ENCODE data around the gene MMP11. TPM values are rescaled to one million over a fixed set of nuclear protein-coding genes. Genes with fewer than 3 reads are reported as not detected.
A peak's percentile ranks its signal among the peaks of the same experiment; 100 is the strongest.

Gene MMP11
- total RNA-seq, 1 experiment from 2014 or later = 12.8 TPM

DNA sequence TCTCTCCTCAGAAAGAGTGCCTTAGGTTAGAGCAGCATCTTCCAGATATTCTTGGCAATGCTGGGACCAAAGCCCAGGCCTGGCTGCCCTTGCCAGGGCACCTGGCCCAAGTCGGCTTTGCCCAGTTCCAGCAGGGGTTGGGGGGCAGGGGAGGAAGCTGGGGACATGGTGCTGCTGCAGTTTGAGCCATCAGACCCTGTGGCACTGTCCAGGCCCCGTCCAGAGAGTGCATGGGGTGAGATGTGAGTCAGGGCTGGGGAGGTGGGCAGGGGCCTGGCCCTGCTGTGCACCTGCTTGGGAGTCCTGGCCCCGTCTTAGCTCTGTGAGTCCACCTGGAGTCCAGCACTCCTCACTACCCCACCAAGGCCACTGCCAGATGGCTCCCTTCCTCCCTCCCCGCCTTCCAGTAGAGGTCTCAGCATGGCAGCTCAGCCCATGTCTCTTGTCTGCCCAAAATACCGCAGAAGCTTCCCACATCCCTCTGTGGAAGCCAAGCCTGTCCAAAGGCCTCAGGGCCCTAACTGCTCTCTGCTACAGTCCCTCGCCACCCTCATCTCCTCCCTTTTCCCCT is 49.5 kb downstream of the MMP11 start:
- Histone ChIP-seq H3K4me3 (ENCODE audit: insufficient read depth, low read depth, low read length) (no peak overlapping the region), H3K36me3 (replicated peaks; ENCODE audit: control insufficient read depth, insufficient read depth, low read length) (peaks cover 53% of the 10 kb centered on the region), H3K27me3 (ENCODE audit: control insufficient read depth, insufficient read depth, low read length) (no peaks in the 10 kb centered on the region)
- DNase-seq = no peak

DNA sequence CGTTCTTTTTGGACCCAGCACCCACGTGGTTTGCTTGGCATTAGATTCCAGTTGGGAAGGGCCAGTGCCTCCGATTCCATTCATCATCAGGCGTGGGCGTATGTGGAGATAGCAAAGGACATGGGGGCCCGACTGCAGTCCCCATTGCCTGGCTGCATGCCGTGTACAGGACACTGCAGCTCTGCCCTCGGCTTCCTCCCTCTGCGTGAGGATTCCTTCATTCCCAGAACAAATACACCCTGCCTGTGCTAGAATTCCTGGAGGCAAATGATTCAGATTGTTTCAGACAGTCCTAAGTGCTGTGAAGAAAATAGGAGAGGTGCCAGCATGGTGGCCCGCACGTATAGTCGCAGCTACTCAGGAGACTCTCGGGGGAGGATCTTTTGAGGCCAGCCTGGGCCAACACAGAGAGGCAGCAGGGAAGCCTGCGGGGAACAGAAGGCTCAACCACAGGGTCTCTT is 50.7 kb downstream of the MMP11 start:
- DNase-seq = no peak
- H3K27me3 ChIP-seq (ENCODE audit: control insufficient read depth, insufficient read depth, low read length) = no peaks in the 10 kb centered on the region
- H3K4me3 ChIP-seq (ENCODE audit: insufficient read depth, low read depth, low read length) = no peak overlapping the region
- H3K36me3 ChIP-seq (replicated peaks; ENCODE audit: control insufficient read depth, insufficient read depth, low read length) = peaks cover 54% of the 10 kb centered on the region

DNA sequence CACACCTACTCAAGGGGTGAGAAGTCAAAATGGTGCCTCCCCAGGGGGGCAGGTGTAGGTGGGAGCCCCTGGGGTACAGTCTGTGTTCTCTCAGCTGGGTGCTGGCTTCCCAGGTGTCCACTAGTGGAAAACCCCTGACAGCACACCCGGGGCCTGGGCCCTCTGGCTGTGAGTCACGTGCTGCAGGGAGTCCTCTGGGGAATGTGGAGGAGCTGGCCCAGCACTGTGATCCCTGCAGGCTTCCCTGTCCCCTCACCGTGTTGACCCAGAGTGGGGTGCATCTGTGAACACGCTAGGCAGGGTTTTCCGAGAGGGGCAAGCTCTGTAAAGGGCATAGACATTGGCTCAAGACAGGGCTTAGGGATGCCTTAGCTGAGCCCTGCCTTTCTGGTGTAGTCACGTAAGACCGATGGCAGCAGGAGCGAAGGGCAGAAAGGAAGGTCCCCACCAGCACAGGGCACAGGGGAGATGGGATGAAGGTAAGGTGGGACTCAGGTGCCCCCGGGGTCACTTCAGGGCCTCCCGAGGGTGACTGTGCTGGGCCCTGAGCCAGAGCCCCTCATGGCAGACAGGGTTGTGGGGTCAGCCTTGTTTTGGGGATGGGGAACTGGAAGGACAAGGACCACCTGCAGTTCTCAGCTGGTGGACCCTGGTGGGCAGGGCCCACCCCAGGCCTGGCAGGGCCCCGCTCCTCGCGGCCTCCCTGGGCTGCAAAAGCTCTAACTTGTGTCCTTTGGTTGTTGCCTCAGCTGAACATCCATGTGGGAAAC is 52.0 kb downstream of the MMP11 start:
- DNase-seq = no peak
- no peak overlapping the region for H3K4me3 ChIP-seq (ENCODE audit: insufficient read depth, low read depth, low read length)
- peaks cover 55% of the 10 kb centered on the region for H3K36me3 ChIP-seq (replicated peaks; ENCODE audit: control insufficient read depth, insufficient read depth, low read length)
- no peaks in the 10 kb centered on the region for H3K27me3 ChIP-seq (ENCODE audit: control insufficient read depth, insufficient read depth, low read length)

DNA sequence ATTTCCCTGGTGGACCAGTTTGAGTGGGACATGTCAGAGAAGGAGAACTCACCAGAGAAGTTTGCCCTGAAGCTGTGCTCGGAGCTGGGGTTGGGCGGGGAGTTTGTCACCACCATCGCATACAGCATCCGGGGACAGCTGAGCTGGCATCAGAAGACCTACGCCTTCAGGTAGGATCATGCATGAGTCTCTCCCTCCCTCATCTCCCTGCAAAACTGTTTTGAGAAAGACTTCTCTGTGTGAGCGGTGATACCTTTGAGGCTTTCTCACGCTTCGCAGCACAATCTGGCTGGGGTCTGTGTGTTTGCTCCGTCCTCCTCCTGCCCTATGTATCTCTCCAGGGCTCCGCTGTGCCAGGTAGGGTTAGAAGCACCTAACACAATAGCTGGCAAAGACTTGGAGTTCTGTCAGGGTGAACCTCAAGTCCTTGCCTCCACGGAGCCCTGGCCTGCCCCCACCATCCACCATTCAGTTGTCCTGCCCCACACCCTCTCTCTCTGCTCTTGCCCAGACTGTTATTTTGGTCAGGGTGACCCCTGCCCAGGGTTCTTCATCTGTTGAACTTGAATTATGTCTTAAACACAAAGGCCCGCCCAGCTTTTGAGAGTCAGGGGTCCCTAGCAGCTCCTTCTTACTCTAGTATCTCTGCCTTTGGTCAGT is 52.7 kb downstream of the MMP11 start:
- no peak for DNase-seq
- Histone ChIP-seq H3K27me3 (ENCODE audit: control insufficient read depth, insufficient read depth, low read length) (no peaks in the 10 kb centered on the region), H3K36me3 (replicated peaks; ENCODE audit: control insufficient read depth, insufficient read depth, low read length) (peaks cover 55% of the 10 kb centered on the region), H3K4me3 (ENCODE audit: insufficient read depth, low read depth, low read length) (no peak overlapping the region)

DNA sequence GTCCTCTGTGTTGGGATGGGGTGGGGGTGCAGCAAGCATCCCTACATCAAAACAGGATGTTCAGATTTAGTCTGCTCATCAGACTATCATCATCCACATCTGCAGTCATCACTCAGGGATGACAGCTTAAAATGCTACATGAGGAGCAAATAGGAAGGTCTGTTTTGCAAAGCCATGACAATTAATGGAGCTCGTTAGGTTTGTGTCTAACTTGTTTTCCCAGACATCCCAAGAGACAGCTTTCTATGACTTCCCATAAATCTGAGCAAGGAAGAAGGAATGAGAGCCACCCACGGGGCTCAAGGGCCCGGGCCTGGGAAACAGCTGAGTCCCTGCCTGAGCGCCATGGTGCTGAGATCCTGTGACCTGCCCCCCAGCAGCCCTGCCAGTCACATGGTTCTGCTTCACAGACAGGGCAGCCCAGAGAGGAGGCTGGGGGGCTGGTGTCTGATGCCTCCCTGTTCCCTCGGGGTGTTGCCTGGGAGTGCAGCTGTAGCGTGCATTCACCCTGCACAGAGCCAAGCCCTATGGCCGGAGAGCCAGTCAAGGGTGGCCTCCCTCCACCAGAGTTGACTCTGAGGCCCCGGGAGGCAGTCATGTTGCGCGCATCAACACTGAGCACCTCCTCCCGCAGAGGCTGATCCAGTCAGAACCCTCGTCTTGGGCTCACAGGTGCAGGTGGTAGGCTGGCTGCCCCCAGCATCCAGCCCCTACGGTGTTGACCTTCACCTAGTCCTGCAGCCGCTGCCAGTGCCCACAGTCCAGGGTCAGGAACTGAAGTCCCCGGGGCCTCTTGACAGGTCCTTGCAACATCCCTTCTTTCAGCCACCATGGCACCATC is 54.1 kb downstream of the MMP11 start:
- H3K4me3 ChIP-seq (ENCODE audit: insufficient read depth, low read depth, low read length) = no peak overlapping the region
- no peak for DNase-seq
- peaks cover 50% of the 10 kb centered on the region for H3K36me3 ChIP-seq (replicated peaks; ENCODE audit: control insufficient read depth, insufficient read depth, low read length)
- no peaks in the 10 kb centered on the region for H3K27me3 ChIP-seq (ENCODE audit: control insufficient read depth, insufficient read depth, low read length)

DNA sequence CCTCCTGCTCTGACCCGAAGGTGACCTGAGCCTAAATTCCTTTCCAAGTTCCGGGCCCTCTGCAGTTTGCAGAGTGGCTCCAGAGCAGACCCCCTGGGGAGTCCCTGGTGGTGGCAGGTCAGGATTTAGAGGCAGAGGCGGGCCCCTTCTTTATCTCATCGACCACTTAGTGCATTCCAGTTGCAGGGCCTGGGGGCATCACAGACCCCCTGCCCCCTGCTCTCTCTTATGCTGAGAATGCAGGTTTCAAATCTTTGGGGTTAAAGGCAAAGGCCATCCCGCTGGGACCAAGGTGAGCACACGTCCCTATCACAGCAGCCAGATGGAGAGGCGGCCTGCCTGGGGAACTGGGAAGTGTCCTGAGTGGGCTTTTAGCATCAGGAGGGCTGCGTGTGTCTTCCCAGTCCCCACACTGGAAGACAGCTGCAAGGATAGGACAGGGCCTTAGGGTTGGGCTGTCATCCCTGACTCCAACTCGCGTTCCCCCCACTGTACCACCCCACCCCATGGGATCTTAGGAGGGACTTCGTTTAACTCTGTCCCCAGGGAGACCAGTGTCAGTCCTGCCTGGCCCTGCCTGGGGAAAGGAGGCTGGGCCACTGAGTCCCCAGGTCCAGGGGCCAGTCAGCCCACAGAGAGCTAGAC is 54.8 kb downstream of the MMP11 start:
- DNase-seq = peak; percentile 8
- no peak overlapping the region for H3K4me3 ChIP-seq (ENCODE audit: insufficient read depth, low read depth, low read length)
- no peaks in the 10 kb centered on the region for H3K27me3 ChIP-seq (ENCODE audit: control insufficient read depth, insufficient read depth, low read length)
- H3K36me3 ChIP-seq (replicated peaks; ENCODE audit: control insufficient read depth, insufficient read depth, low read length) = peaks cover 44% of the 10 kb centered on the region

DNA sequence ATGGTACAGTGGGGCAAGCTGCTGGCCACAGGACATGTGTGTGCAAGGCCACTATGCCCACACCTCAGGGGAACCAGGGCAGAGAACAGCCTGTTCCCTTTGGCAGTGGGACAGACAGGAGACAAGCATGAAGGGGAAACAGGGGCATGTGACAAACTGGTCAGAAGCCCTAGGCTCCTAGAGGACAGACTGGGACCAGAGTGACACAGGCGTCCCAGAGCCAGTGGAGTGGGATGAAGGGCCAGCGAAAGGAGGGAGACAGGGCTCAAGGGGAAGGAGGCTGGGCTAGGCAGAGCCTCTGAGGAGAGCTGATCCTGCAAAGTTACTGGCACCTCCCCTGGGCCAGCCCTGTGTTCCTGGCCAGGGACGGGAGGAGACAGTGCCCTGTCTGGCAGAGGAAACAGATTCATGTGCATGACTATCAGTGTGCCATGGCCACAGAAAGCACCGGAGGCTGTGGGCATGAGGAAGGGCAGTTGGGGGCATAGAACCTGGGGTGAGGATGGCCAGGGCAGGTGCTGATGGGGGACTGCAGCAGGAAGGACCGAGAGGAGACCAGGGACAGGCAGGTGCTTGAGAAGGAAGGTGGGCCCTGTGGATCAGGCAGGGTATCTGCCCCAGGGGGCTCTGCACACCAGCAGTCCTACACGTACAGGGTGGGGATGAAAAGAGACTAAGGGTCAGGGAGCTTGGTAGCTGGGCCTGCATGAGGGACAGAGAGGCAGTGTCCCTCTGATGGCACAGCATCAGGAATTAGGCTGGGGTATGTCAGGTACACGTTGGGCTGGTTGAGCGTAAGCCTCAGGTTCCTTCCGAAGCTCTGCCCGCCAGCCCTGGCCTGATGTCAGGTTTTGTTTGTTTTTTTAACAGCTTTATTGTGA is 56.4 kb downstream of the MMP11 start:
- H3K27me3 ChIP-seq (ENCODE audit: control insufficient read depth, insufficient read depth, low read length) = no peaks in the 10 kb centered on the region
- no peak overlapping the region for H3K4me3 ChIP-seq (ENCODE audit: insufficient read depth, low read depth, low read length)
- DNase-seq = peak; percentile 11
- peaks cover 39% of the 10 kb centered on the region for H3K36me3 ChIP-seq (replicated peaks; ENCODE audit: control insufficient read depth, insufficient read depth, low read length)

DNA sequence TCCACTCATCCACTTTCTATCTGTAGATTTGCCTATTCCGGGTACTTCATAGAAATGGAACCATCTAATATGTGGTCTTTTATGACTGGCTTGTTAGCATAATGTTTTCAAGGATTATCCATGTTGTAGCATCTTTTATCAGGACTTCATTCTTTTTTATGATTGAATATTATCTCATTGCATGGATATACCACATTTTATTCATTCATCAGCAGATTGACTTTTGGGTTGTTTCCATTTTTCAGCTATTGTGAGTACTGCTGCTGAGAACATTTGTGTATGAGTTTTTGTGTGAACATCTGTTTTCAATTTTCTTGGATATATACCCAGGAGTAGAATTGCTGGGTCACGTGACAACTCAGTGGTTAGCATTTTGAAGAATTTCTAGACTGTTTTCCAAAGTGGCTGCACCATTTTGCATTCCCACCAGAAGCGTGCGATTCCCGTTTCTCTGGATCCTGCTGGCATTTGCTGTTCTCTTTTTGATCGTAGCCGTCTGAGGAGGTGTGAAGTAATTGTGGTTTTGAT is 57.3 kb downstream of the MMP11 start:
- peaks cover 31% of the 10 kb centered on the region for H3K36me3 ChIP-seq (replicated peaks; ENCODE audit: control insufficient read depth, insufficient read depth, low read length)
- no peaks in the 10 kb centered on the region for H3K27me3 ChIP-seq (ENCODE audit: control insufficient read depth, insufficient read depth, low read length)
- DNase-seq = no peak
- H3K4me3 ChIP-seq (ENCODE audit: insufficient read depth, low read depth, low read length) = no peak overlapping the region

DNA sequence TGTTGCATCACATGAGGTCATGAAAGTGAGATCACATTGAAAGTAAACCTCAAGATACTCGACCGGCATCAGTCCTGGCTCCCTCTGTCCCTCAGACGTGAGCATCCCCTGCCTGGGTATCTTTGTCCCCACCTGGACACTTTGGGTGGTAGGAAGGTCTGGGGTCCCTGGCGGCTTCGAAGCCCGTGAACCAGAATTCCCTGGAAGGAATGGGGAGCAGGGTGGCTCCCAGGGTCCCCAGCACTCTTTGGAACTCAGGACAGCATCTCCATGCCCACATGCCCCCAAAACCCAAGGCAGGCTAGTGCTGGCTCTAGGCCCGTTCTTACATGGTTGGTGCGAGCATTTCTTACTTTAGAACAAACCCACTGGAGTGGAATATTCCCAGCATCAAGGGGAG is 58.6 kb downstream of the MMP11 start:
- DNase-seq = no peak
- H3K4me3 ChIP-seq (ENCODE audit: insufficient read depth, low read depth, low read length) = no peak overlapping the region
- H3K27me3 ChIP-seq (ENCODE audit: control insufficient read depth, insufficient read depth, low read length) = no peaks in the 10 kb centered on the region
- H3K36me3 ChIP-seq (replicated peaks; ENCODE audit: control insufficient read depth, insufficient read depth, low read length) = peaks cover 22% of the 10 kb centered on the region

DNA sequence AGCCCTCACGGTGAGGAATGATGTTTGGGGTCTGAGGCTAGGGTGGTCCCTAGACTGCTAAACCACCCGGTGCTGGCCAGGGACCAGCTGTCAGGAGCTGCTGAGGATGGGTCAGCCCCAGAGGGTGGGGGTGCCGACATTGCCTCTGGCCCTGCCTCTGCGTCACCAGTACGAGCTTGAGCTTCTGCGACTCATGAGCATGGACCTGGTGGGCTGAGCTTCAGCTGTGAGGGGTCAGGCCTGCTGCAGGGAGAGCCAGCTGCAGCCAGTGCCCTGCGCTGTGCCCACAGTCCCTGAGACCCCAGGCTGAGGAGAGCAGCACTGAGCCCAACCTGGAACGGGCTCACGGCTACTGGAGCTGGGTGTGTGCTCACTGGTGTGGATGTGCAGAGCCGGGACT is 59.1 kb downstream of the MMP11 start:
- Histone ChIP-seq H3K27me3 (ENCODE audit: control insufficient read depth, insufficient read depth, low read length) (no peaks in the 10 kb centered on the region), H3K4me3 (ENCODE audit: insufficient read depth, low read depth, low read length) (no peak overlapping the region), H3K36me3 (replicated peaks; ENCODE audit: control insufficient read depth, insufficient read depth, low read length) (peaks cover 18% of the 10 kb centered on the region)
- DNase-seq = no peak

DNA sequence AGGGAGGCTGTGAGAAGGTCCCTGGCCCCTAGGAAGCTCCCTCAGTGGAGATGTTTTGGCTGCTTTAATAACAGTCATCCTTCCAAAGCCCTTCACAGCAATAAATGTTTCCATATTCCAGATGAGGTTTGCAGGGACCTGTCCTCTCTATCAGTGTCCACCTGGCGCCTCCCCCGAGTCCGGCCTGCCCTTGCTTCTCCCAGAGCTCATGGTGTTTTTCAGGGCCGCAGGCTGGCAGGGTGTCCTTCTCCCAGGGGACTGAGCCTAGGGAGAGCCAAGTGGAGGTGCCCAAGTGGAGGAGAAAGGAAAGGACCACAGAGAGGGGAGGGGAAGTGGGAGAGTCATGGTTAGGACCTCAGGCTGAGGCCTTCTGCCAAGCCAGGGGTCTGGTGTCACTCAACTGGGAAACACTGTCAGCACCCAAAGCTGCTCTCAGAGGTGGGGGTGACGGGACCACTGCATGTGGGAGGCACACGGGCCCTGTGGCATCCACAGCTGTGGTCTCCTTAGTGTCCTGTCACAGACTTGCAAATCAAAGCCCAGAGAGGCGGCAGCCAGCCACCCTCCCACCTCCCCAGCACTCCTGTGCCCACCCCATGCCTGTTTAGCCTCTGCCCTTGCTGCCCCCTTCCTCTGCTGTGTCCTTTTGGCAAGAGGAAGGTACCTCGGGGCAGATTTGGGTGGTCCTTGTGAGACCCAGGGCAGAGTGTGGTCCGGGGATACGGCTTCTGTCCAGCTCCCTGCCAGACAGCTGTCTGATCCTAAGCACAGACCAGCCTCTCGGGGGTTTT is 59.8 kb downstream of the MMP11 start:
- peaks cover 17% of the 10 kb centered on the region for H3K36me3 ChIP-seq (replicated peaks; ENCODE audit: control insufficient read depth, insufficient read depth, low read length)

DNA sequence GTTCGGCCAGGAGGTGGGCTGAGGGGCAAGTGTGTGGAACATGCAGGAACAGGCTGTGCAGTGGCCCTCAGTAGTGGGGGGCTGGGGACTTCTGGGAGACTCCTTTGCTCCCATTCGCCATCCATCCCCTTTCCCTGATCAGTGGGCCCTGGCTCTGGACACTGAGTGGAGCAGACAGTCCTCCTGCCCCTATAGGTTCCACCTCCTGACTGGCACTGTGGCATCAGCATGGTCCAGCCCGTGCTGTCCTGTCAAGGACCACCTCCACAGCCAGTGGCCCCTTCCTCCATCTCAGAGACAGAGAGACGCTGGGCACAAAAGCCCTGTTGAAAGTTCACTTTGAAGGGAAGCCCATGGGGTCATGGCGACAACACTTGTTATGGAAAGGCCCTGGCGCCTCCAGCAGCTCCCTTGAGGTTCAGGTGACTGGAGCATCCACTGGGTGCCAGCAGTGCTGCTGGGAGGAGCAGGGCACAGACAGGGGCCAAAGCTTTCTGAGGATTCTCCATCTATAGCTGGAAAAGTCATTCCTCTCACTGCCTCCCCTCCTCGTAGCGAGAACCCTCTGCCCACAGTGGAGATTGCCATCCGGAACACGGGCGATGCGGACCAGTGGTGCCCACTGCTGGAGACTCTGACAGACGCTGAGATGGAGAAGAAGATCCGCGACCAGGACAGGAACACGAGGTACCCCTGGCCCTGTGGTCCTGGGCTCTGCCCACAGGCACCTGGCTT is 60.5 kb downstream of the MMP11 start:
- DNase-seq = no peak
- Histone ChIP-seq H3K36me3 (replicated peaks; ENCODE audit: control insufficient read depth, insufficient read depth, low read length) (peaks cover 14% of the 10 kb centered on the region), H3K4me3 (ENCODE audit: insufficient read depth, low read depth, low read length) (no peak overlapping the region), H3K27me3 (ENCODE audit: control insufficient read depth, insufficient read depth, low read length) (no peaks in the 10 kb centered on the region; the same call in 1 of the 2 replicates)

More for the DNA sequence above, 59.8 kb downstream of the MMP11 start:
- Histone ChIP-seq H3K27me3 (ENCODE audit: control insufficient read depth, insufficient read depth, low read length) (no peaks in the 10 kb centered on the region), H3K4me3 (ENCODE audit: insufficient read depth, low read depth, low read length) (no peak overlapping the region)
- DNase-seq = no peak

All from H7 (cell line).